ENCODE measurements around the gene C11orf21.
"Not testable (repeated sequence)": the region's sequence is repeated elsewhere in the genome, so short reads cannot be mapped to it uniquely, and the experiment has no call there.

Gene C11orf21

DNA sequence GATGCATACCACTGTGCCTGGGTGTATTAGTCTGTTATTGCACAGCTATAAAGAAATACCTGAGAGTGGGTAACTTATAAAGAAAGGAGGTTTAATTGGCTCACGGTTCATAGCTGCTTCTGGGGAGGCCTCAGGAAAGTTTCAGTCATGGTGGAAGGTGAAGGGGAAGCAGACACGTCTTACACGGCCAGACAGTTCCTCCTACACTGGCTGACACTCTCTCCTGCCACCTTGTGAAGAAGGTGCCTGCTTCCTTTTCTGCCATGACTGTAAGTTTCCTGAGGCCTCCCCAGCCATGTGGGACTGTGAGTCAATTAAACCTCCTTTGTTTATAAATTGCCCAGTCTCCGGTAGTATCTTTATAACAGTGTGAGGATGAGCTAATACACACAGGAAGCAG, 41.8 kb upstream of the C11orf21 start:
- TF ChIP-seq CTCF (IDR thresholded peaks at IDR 0.05; ENCODE audit: borderline replicate concordance, insufficient read depth, low read depth, low read length) = no peak
- no peak overlapping the region for H3K4me3 ChIP-seq (ENCODE audit: low read depth, low read length)

DNA sequence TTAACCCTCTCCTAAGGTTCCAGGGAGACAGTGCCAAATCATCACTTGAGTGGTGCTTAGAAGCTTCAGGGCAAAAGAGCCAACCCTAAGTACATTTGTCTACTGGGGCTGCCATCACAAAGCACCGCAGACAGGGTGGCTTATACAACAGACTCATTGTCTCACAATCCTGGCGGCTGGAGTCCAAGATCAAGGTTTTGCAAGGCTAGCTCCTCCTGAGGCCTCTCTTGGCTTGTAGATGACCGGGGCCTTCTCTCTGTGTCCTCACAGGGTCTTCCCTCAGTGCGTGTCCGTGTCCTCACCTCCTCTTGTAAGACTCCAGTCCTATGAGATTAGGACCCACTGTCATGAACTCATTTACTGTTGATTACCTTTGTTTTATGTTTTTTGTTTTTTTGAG, 41.3 kb upstream of the C11orf21 start:
- H3K4me3 ChIP-seq (ENCODE audit: low read depth, low read length) = no peak overlapping the region
- no peak for TF ChIP-seq CTCF (IDR thresholded peaks at IDR 0.05; ENCODE audit: borderline replicate concordance, insufficient read depth, low read depth, low read length)

DNA sequence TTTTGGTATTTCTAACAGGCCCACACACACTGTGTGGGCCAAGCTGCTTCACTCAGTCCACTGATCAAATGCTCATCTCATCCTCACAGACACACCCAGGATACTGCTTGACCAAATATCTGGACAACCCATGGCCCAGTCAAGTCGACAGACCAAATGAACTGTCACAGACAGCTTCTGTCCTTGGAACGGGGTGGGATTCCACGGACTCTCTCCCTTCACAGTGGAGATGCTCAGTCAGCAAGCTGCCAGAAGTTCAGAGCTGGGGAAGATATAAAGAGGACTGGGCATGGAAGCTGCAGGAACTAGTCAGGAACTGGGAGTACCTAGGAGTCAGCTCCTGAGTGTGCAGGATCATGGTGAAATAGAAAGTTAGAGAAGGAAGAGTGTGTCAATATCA, 40.8 kb upstream of the C11orf21 start:
- no peak for TF ChIP-seq CTCF (IDR thresholded peaks at IDR 0.05; ENCODE audit: borderline replicate concordance, insufficient read depth, low read depth, low read length)
- no peak overlapping the region for H3K4me3 ChIP-seq (ENCODE audit: low read depth, low read length)

DNA sequence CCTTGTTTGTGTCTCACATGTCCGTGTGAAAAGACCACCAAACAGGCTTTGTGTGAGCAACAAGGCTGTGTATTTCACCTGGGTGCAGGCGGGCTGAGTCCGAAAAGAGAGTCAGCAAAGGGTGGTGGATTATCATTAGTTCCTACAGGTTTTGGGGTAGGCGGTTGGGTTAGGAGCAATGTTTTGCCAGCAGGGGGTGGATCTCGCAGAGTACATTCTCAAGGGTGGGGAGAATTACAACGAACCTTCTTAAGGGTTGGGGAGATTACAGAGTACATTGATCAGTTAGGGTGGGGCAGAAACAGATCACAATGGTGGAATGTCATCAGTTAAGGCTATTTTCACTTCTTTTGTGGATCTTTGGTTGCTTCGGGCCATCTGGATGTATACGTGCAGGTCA, 37.0 kb upstream of the C11orf21 start:
- not testable (repeated sequence) for H3K4me3 ChIP-seq (ENCODE audit: low read depth, low read length)

GRCh38 chr11:2335286-2335685, 33.6 kb upstream of the C11orf21 start:
- H3K4me3 ChIP-seq (ENCODE audit: low read depth, low read length) = not testable (repeated sequence)

- not testable (repeated sequence) for H3K4me3 ChIP-seq (ENCODE audit: low read depth, low read length)
Measured at GRCh38 chr11:2333486-2334205, 31.9 kb upstream of the C11orf21 start.

DNA sequence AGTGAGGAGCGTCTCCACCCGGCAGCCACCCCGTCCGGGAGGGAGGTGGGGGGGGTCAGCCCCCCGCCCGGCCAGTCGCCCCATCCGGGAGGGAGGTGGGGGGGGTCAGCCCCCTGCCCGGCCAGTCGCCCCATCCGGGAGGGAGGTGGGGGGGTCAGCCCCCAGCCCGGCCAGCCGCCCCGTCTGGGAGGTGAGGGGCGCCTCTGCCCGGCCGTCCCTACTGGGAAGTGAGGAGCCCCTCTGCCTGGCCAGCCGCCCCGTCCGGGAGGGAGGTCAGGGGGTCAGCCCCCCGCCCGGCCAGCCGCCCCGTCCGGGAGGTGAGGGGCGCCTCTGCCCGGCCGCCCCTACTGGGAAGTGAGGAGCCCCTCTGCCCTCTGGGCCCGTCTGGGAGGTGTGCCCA, 30.9 kb upstream of the C11orf21 start:
- H3K4me3 ChIP-seq (ENCODE audit: low read depth, low read length) = not testable (repeated sequence)

DNA sequence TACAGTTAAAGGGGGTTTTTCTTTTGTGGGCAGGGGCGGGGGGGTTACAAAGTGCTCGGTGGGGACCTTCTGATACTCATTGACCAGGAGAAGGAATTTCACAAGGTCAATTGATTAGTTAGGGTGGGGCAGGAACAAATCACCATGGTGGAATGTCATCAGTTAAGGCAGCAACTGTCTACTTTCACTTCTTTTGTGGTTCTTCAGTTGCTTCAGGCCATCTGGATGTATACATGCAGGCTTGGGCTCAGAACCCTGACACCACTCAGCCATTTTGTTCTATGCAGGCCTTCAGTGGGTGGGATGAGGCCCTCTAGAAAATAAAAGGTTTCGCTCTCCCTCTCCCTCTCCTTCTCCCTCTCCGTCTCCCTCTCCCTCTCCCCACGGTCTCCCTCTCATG, 29.7 kb upstream of the C11orf21 start:
- no peak overlapping the region for H3K4me3 ChIP-seq (ENCODE audit: low read depth, low read length)
- no peak for TF ChIP-seq CTCF (IDR thresholded peaks at IDR 0.05; ENCODE audit: borderline replicate concordance, insufficient read depth, low read depth, low read length)

DNA sequence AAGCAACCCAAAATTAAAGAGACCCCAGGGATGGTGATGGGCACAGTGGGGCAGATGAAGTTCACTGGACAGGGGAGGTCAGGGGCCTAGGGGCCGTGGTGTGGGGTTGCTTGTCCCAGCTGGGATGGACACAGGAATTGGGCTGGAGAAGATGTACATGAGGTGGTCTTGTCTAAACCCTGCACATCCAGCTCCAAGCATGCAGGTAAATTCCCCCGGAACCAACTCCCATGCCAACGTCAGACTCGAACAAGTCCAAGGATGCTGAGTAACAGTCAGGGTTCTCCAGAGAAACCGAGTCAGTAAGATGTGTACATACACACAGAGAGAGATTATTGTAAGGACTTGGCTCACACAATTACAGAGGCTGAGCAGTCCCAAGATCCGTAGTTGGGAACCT, 29.0 kb upstream of the C11orf21 start:
- no peak overlapping the region for H3K4me3 ChIP-seq (ENCODE audit: low read depth, low read length)
- no peak for TF ChIP-seq CTCF (IDR thresholded peaks at IDR 0.05; ENCODE audit: borderline replicate concordance, insufficient read depth, low read depth, low read length)

All from GM12875 (cell line).